IMR-90 (cell line): Measurements from ENCODE around the gene TMEM131L.

ENCODE experiments used
- BHLHE40 ChIP-seq: fragments of 150-350 bp; IDR thresholded peaks from 2 replicates; pipeline ENCODE4 v1.6.1; 2016; ENCODE audit warnings: mild to moderate bottlenecking, low read depth, low read length
- CHD1 ChIP-seq: IDR thresholded peaks from 2 replicates; pipeline ENCODE4 v1.6.1; 2012; ENCODE audit warnings: low read depth, low read length, improper control_type of control experiment
- CTCF ChIP-seq: conservative IDR thresholded peaks from 2 replicates; pipeline ENCODE4 v1.5.1; 2012; ENCODE audit warnings: mild to moderate bottlenecking, low read depth, low read length, improper control_type of control experiment
- FOS ChIP-seq: fragments of 150-350 bp; IDR thresholded peaks from 2 replicates; pipeline ENCODE4 v1.6.1; 2016; ENCODE audit warnings: low read depth, low read length
- MAZ ChIP-seq: IDR thresholded peaks from 2 replicates; pipeline ENCODE4 v1.6.1; 2012; ENCODE audit warnings: low read depth, mild to moderate bottlenecking, low read length, improper control_type of control experiment, moderate library complexity, borderline replicate concordance
- POLR2A ChIP-seq: IDR thresholded peaks from 2 replicates; pipeline ENCODE4 v1.6.1; 2012; ENCODE audit warnings: mild to moderate bottlenecking, low read depth, low read length
- RAD21 ChIP-seq: IDR thresholded peaks from 2 replicates; pipeline ENCODE4 v1.6.1; 2012; ENCODE audit warnings: low read length, improper control_type of control experiment
- SMC3 ChIP-seq: fragments of 150-350 bp; IDR thresholded peaks from 2 replicates; pipeline ENCODE4 v1.6.1; 2016; ENCODE audit warnings: low read depth, mild to moderate bottlenecking, antibody characterized with exemption, low read length, moderate library complexity
- USF2 ChIP-seq: fragments of 150-350 bp; IDR thresholded peaks from 2 replicates; pipeline ENCODE4 v1.6.1; 2017; ENCODE audit warnings: mild to moderate bottlenecking, antibody characterized with exemption, low read length, low read depth

GRCh38 chr4:153560908-153561307 is 94.7 kb downstream of the TMEM131L start:
- no peak for TF ChIP-seq POLR2A
- no peak for TF ChIP-seq BHLHE40
- no peak for TF ChIP-seq CTCF
- TF ChIP-seq CHD1, result no peak
- TF ChIP-seq FOS, result no peak
- TF ChIP-seq RAD21, result no peak
- no peak for TF ChIP-seq SMC3
- no peak for TF ChIP-seq MAZ
- no peak for TF ChIP-seq USF2
